CD14-positive monocyte (primary cell): ENCODE results near the gene RRP12. TPM values are rescaled to one million over a fixed set of nuclear protein-coding genes. Genes with fewer than 3 reads are reported as not detected.

ENCODE experiments used
- DNase-seq, 3 donors: peaks; one replicate each; pipeline ENCODE4 v3.0.0-alpha.2; 2011 to 2022
- H2AFZ ChIP-seq: 2 replicates; pipeline ENCODE4 v1.6.0; 2012; ENCODE audit warnings: mild to moderate bottlenecking, low read depth, low read length, inconsistent platforms; ENCODE audit not compliant: insufficient read depth, poor library complexity, severe bottlenecking
- H3K27ac ChIP-seq, 2 donors: 1 replicate in 1 of 2; 2 replicates in 1 of 2; pipeline ENCODE4 v1.5.1; 2012 to 2013; ENCODE audit warnings: low read length in 2 of 2, control low read depth in 1 of 2, inconsistent platforms in 1 of 2, low read depth in 1 of 2, mild to moderate bottlenecking in 1 of 2
- H3K27me3 ChIP-seq, 2 donors: one replicate each; pipeline versions ENCODE4 v1.6.0 to v1.6.1; 2011 to 2013; ENCODE audit warnings: low read length in 2 of 2; ENCODE audit not compliant: control insufficient read depth in 2 of 2, insufficient read depth in 2 of 2
- H3K36me3 ChIP-seq, 2 donors: replicated peaks in 1 of 2; 1 replicate in 1 of 2; 2 replicates in 1 of 2; pipeline versions ENCODE4 v1.5.1 to v1.6.1; 2012 to 2013; ENCODE audit warnings: low read length in 2 of 2, control low read depth in 1 of 2, inconsistent platforms in 1 of 2, mild to moderate bottlenecking in 1 of 2; ENCODE audit not compliant: insufficient read depth in 2 of 2, control insufficient read depth in 1 of 2
- H3K4me1 ChIP-seq, 2 donors: 1 replicate in 1 of 2; 2 replicates in 1 of 2; pipeline versions ENCODE4 v1.5.1 to v1.6.1; 2012 to 2013; ENCODE audit warnings: low read length in 2 of 2, control low read depth in 1 of 2, inconsistent platforms in 1 of 2, mild to moderate bottlenecking in 1 of 2, moderate library complexity in 1 of 2; ENCODE audit not compliant: insufficient read depth in 2 of 2, control insufficient read depth in 1 of 2
- H3K4me2 ChIP-seq: replicated peaks from 2 replicates; pipeline ENCODE3; 2012; ENCODE audit warnings: low read length, moderate library complexity, mild to moderate bottlenecking; ENCODE audit not compliant: poor library complexity, severe bottlenecking; ENCODE audit errors: extremely low read depth
- H3K4me3 ChIP-seq, 3 experiments: fragments of 200-600 bp in 1 of 3; sonication (generic) in 1 of 3; replicated peaks in 1 of 3; 1 replicate in 2 of 3; 2 replicates in 1 of 3; pipeline ENCODE4 v1.5.1; 2011 to 2013; ENCODE audit warnings: low read length in 3 of 3, mild to moderate bottlenecking in 3 of 3, control low read depth in 2 of 3, low read depth in 2 of 3, inconsistent platforms in 1 of 3, moderate library complexity in 1 of 3
- H3K79me2 ChIP-seq: 2 replicates; pipeline ENCODE4 v1.6.0; 2012; ENCODE audit warnings: mild to moderate bottlenecking, control low read depth, inconsistent platforms, low read length, moderate library complexity; ENCODE audit not compliant: insufficient read depth
- H3K9ac ChIP-seq: 2 replicates; pipeline ENCODE4 v1.6.0; 2017; ENCODE audit warnings: low read length, mild to moderate bottlenecking; ENCODE audit not compliant: insufficient read depth, poor library complexity, severe bottlenecking
- H3K9me3 ChIP-seq, 2 donors: replicated peaks in 1 of 2; 1 replicate in 1 of 2; 2 replicates in 1 of 2; pipeline versions ENCODE4 v1.5.1 to v1.6.1; 2012 to 2013; ENCODE audit warnings: low read length in 2 of 2, control low read depth in 1 of 2; ENCODE audit not compliant: control insufficient read depth in 1 of 2, insufficient read depth in 1 of 2
- H4K20me1 ChIP-seq: 2 replicates; pipeline ENCODE4 v1.6.0; 2012; ENCODE audit warnings: mild to moderate bottlenecking, low read length, control low read depth, moderate library complexity; ENCODE audit not compliant: insufficient read depth
- H3K27ac Mint-ChIP-seq, 7 donors: one replicate each; pipeline ENCODE4 v1.8.0; 2020; ENCODE audit warnings: mild to moderate bottlenecking in 7 of 7, mixed read lengths in 7 of 7, moderate library complexity in 6 of 7, inconsistent platforms in 2 of 7
- H3K27me3 Mint-ChIP-seq, 3 donors: one replicate each; pipeline ENCODE4 v1.8.0; 2021 to 2022; ENCODE audit warnings: low read depth in 3 of 3, mild to moderate bottlenecking in 3 of 3, mixed read lengths in 3 of 3, moderate library complexity in 3 of 3, inconsistent platforms in 1 of 3
- H3K36me3 Mint-ChIP-seq, 2 donors: one replicate each; pipeline ENCODE4 v1.8.0; 2020; ENCODE audit warnings: mixed read lengths in 2 of 2, inconsistent platforms in 1 of 2, mild to moderate bottlenecking in 1 of 2
- H3K4me1 Mint-ChIP-seq: one replicate; pipeline ENCODE4 v1.8.0; 2020; ENCODE audit warnings: mild to moderate bottlenecking, mixed read lengths
- H3K4me3 Mint-ChIP-seq, 2 donors: one replicate each; pipeline ENCODE4 v1.8.0; 2020; ENCODE audit warnings: mild to moderate bottlenecking in 2 of 2, mixed read lengths in 2 of 2, moderate library complexity in 1 of 2
- H3K9me3 Mint-ChIP-seq, 7 donors: one replicate each; pipeline ENCODE4 v1.8.0; 2020 to 2022; ENCODE audit warnings: mixed read lengths in 7 of 7, mild to moderate bottlenecking in 6 of 7, moderate library complexity in 6 of 7, inconsistent platforms in 2 of 7
- WGBS: methylation state at CpG from one replicate; pipeline ENCODE4 v1.1.5; 2013; ENCODE audit warnings: missing lambda C conversion rate; ENCODE audit not compliant: insufficient coverage; 5-methylcytosine and 5-hydroxymethylcytosine counted together
- intact Hi-C, 2 donors: fragments of 100-400 bp; cut with micrococcal nuclease; formaldehyde crosslinking; loops; one replicate each; pipeline versions ENCODE4 v1.15.0 to v1.15.1; 2023
- polyA plus RNA-seq, 3 donors: library from polyadenylated mRNA; depleted of rRNA in 1 of 3; unstranded in 2 of 3; stranded (reverse) in 1 of 3; fragments of 300-500 nt in 2 of 3; fragments of >200 nt in 1 of 3; fragmentation: Illumina TruSeq in 2 of 3; gene quantifications; 1 replicate in 2 of 3; 2 replicates in 1 of 3; pipeline ENCODE4 v1.2.3, GENCODE V29; 2012 to 2021
- TF ChIP-seq, protein P1 (sequence below): fragments of 200-600 bp; IDR thresholded peaks from one replicate; pipeline ENCODE4 v1.8.0; 2022; ENCODE audit warnings: antibody characterized with exemption, mild to moderate bottlenecking

The RRP12 gene
- polyA plus RNA-seq, 3 donors: 31.0 to 98.7 (median 44.3) TPM

DNA sequence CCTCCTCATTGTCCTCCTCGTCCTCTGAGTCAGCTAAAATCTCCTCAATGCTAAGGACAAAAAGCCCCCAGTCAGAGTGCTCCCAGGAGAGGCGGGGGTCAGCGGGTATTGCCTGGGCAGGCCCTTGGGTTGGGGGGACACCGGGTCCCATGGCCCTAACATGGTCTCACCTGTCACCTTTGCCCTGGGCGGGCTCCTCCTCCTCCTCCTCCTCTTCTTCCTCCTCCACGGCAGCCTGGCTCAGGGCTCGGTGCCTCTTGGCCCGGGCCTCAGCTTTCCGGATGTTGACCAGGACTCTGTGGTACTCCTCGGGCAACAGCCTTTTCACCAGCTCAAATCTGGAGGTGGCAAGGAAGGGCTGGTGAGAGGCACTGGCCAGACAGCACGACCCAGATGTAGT lies 34.6 kb downstream of the RRP12 start:
- H3K4me3 ChIP-seq: peak overlapping the region in 1 of 3 experiments; percentile 32
- peaks cover 0 to 3% (median 0%) of the 10 kb centered on the region in 7 donors for H3K9me3 Mint-ChIP-seq
- no peak overlapping the region for H3K4me3 Mint-ChIP-seq
- peak overlapping the region; percentile 69 for H3K9ac ChIP-seq
- TF ChIP-seq, protein P1, sequence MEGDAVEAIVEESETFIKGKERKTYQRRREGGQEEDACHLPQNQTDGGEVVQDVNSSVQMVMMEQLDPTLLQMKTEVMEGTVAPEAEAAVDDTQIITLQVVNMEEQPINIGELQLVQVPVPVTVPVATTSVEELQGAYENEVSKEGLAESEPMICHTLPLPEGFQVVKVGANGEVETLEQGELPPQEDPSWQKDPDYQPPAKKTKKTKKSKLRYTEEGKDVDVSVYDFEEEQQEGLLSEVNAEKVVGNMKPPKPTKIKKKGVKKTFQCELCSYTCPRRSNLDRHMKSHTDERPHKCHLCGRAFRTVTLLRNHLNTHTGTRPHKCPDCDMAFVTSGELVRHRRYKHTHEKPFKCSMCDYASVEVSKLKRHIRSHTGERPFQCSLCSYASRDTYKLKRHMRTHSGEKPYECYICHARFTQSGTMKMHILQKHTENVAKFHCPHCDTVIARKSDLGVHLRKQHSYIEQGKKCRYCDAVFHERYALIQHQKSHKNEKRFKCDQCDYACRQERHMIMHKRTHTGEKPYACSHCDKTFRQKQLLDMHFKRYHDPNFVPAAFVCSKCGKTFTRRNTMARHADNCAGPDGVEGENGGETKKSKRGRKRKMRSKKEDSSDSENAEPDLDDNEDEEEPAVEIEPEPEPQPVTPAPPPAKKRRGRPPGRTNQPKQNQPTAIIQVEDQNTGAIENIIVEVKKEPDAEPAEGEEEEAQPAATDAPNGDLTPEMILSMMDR: no peak
- H3K27ac Mint-ChIP-seq: peak overlapping the region; percentile 96 to 99 (median 98)
- H3K27me3 Mint-ChIP-seq: peaks cover 0 to 3% (median 1%) of the 10 kb centered on the region in 3 donors
- H3K27me3 ChIP-seq: no peaks in the 10 kb centered on the region
- H2AFZ ChIP-seq: no peak overlapping the region
- H3K27ac ChIP-seq: peak overlapping the region; percentile 91 to 100
- no peaks in the 10 kb centered on the region for H3K9me3 ChIP-seq
- DNase-seq: no peak
- WGBS: 87% methylated on average over 8 of the region's 11 CpGs
- H3K36me3 Mint-ChIP-seq: peaks cover 74 to 96% of the 10 kb centered on the region in 2 donors
- peaks cover 94 to 100% of the 10 kb centered on the region in 2 donors for H3K4me1 ChIP-seq
- H3K79me2 ChIP-seq: peaks cover 20% of the 10 kb centered on the region
- peak overlapping the region; percentile 34 for H3K4me2 ChIP-seq
- H3K36me3 ChIP-seq: peaks cover 44 to 78% of the 10 kb centered on the region in 2 donors
- peaks cover 95% of the 10 kb centered on the region for H3K4me1 Mint-ChIP-seq
- intact Hi-C loops: loop anchor here in 1 of 2 donors (5.0 kb wide), 2 partner anchors 34 to 36 kb away; partner anchors contain the start of genes FRAT2 and RRP12
- no peaks in the 10 kb centered on the region for H4K20me1 ChIP-seq

DNA sequence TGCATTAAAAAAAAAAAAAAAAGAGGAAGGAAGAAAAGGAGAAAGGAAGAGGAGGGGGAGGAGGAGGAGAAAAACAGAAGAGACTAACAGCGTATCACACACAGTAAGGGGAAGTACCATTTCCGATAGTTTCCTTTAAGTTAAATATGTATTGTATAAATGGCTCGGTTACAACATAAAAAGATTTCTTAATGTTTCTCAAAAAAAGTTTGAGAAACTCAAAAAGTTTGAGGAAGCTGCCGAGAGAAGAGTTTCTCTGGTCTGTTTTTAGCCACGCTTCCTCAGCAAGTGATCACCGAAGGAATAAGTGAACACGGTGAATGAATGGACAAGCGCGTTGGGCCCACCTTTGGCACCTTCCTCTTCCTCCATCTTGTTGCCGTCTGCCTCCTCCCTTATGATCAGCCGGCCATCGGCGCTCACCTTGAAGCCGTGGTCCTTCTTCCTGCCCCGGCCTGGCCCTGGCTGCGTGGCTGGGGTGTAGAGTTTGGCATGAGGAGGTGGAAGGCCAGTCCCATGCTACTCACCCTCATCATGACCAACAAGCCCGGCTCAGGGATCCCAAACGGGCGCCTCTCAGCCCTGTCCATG lies 35.3 kb downstream of the RRP12 start:
- Histone ChIP-seq H3K9me3 (no peaks in the 10 kb centered on the region), H3K27me3 (no peaks in the 10 kb centered on the region), H3K4me3 (peak overlapping the region in 1 of 3 experiments; percentile 38), H3K36me3 (peaks cover 37 to 78% of the 10 kb centered on the region in 2 donors), H3K4me1 (peaks cover 96 to 100% of the 10 kb centered on the region in 2 donors), H3K27ac (peak overlapping the region; percentile 91 to 100), H3K9ac (peak overlapping the region; percentile 69), H3K79me2 (peaks cover 25% of the 10 kb centered on the region), H3K4me2 (peak overlapping the region; percentile 52), H4K20me1 (no peaks in the 10 kb centered on the region), H2AFZ (no peak overlapping the region)
- intact Hi-C loops: loop anchor here in 1 of 2 donors (5.0 kb wide), 2 partner anchors 34 to 36 kb away; partner anchors contain the start of genes FRAT2 and RRP12
- Mint-ChIP-seq H3K27ac (peak overlapping the region; percentile 96 to 99 (median 98)), H3K4me3 (peak overlapping the region; percentile 30 to 54), H3K4me1 (peaks cover 98% of the 10 kb centered on the region), H3K36me3 (peaks cover 72 to 96% of the 10 kb centered on the region in 2 donors), H3K27me3 (peaks cover under 1 to 3% (median 1%) of the 10 kb centered on the region in 3 donors), H3K9me3 (peaks cover 0 to 3% (median 0%) of the 10 kb centered on the region in 7 donors)
- WGBS: 40% methylated on average over 3 of the region's 19 CpGs
- peak; percentile 88 to 99 (median 95) for DNase-seq
- TF ChIP-seq, protein P1: no peak
